ENCODE measurements around the gene FAAP20. TPM values are rescaled to one million over a fixed set of nuclear protein-coding genes. Genes with fewer than 3 reads are reported as not detected.

Gene FAAP20, protein sequence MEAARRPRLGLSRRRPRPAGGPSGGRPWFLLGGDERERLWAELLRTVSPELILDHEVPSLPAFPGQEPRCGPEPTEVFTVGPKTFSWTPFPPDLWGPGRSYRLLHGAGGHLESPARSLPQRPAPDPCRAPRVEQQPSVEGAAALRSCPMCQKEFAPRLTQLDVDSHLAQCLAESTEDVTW
- total RNA-seq, result 24.9 and 36.6 TPM in 2 replicates
- 117 and 135 TPM in 2 replicates for polyA plus RNA-seq

- H3K9me3 ChIP-seq (ENCODE audit: low read depth), result no peaks in the 10 kb centered on the region
- peak within 1 kb of the TSS; percentile 54 for H2AFZ ChIP-seq
- no peaks in the 10 kb centered on the region for H3K27me3 ChIP-seq
- no peak for TF ChIP-seq EZH2phosphoT487 (IDR thresholded peaks at IDR 0.05; ENCODE audit: low read depth, severe bottlenecking, unreplicated experiment)
- TF ChIP-seq EZH2 (IDR thresholded peaks at IDR 0.05; ENCODE audit: borderline replicate concordance), result no peak
- TF ChIP-seq, protein P1, sequence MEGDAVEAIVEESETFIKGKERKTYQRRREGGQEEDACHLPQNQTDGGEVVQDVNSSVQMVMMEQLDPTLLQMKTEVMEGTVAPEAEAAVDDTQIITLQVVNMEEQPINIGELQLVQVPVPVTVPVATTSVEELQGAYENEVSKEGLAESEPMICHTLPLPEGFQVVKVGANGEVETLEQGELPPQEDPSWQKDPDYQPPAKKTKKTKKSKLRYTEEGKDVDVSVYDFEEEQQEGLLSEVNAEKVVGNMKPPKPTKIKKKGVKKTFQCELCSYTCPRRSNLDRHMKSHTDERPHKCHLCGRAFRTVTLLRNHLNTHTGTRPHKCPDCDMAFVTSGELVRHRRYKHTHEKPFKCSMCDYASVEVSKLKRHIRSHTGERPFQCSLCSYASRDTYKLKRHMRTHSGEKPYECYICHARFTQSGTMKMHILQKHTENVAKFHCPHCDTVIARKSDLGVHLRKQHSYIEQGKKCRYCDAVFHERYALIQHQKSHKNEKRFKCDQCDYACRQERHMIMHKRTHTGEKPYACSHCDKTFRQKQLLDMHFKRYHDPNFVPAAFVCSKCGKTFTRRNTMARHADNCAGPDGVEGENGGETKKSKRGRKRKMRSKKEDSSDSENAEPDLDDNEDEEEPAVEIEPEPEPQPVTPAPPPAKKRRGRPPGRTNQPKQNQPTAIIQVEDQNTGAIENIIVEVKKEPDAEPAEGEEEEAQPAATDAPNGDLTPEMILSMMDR (IDR thresholded peaks at IDR 0.05; ENCODE audit: poor library complexity), result no peak
- DNase-seq (ENCODE audit: low spot score), result peak; percentile 90
- H3K79me2 ChIP-seq, result peaks cover 48% of the 10 kb centered on the region
- H3K4me3 ChIP-seq, result peak within 1 kb of the TSS; percentile 54
- no CpG with 5 or more reads among the region's 63 CpGs for WGBS (ENCODE audit: low lambda C conversion rate, missing lambda C conversion rate)
- H4K20me1 ChIP-seq (ENCODE audit: insufficient read depth, poor library complexity, severe bottlenecking), result no peaks in the 10 kb centered on the region
- peak within 1 kb of the TSS; percentile 86 for H3K4me2 ChIP-seq
- H3K9me2 ChIP-seq (replicated peaks; ENCODE audit: insufficient read depth), result no peaks in the 10 kb centered on the region
- peaks cover 58% of the 10 kb centered on the region for H3K4me1 ChIP-seq (ENCODE audit: insufficient read depth)
- H3K27ac ChIP-seq, result peak within 1 kb of the TSS; percentile 99
- no peaks in the 10 kb centered on the region for H3K36me3 ChIP-seq (replicated peaks; ENCODE audit: insufficient read depth, low read depth)
These were observed at the start of gene FAAP20 for GRCh38 chr1:2194319-2194897. Gene FAAP20, minus strand, starts transcription at chr1:2194772. Its CDS starts 23 bp downstream, at chr1:2194749.

DNA sequence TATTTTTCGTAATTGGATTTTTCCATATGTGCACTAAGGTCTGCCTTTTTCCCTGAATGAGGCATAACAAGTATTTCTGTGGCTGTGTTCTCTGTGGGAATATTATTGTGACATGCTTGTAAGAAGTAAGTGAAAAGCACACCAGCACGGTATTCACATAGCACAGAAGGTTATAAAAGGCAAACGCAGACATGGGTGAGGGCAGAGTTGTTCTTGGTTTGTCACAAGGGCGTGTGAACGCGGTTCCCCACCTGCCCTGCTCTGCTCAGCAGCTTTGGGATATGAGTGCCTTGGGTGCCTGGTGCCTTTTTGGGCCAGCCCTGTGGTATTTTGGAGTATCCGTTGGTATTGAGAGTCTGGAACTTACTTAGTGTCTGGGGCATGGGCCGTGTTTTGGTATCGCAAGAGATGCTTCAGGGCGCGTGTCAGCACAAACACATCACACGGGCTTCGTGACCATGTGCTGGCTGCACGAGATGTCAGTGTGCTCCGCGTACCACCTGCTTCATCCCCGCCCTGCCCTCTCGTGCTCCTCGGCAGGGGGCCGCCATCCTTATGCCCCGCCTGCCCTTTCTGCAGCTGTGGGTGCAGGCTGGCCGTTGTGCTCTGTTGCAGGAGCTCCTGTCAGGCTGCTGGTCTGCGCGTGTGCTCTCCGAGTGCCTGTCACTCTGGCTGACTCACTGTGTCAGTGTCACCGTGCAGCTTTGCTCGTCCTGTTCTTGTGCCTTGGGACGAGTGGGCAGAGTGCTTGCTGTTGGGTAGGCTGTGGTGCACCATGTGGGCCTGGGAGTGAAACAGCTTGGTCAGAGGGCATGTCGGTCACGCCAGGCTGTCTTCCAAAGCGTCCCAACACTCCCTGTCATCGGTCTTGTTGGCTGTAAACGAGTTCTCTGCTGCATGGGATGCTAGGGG lies 48.5 kb upstream of the FAAP20 start:
- Histone ChIP-seq H3K36me3 (replicated peaks; ENCODE audit: insufficient read depth, low read depth) (no peaks in the 10 kb centered on the region), H3K4me3 (no peak overlapping the region), H4K20me1 (ENCODE audit: insufficient read depth, poor library complexity, severe bottlenecking) (peaks cover 96% of the 10 kb centered on the region), H3K9me3 (ENCODE audit: low read depth) (no peaks in the 10 kb centered on the region), H3K27ac (no peak overlapping the region), H3K4me1 (ENCODE audit: insufficient read depth) (peaks cover 49% of the 10 kb centered on the region), H3K27me3 (no peaks in the 10 kb centered on the region), H3K79me2 (peaks cover 97% of the 10 kb centered on the region), H2AFZ (no peak overlapping the region), H3K9me2 (replicated peaks; ENCODE audit: insufficient read depth) (no peaks in the 10 kb centered on the region), H3K4me2 (no peak overlapping the region)
- TF ChIP-seq EZH2phosphoT487 (IDR thresholded peaks at IDR 0.05; ENCODE audit: low read depth, severe bottlenecking, unreplicated experiment), result no peak
- 93% methylated on average over 33 of the region's 33 CpGs for WGBS (ENCODE audit: low lambda C conversion rate, missing lambda C conversion rate)
- DNase-seq (ENCODE audit: low spot score), result no peak

- Histone ChIP-seq H2AFZ (no peak overlapping the region), H3K4me1 (ENCODE audit: insufficient read depth) (peaks cover 37% of the 10 kb centered on the region), H3K27ac (no peak overlapping the region), H3K36me3 (replicated peaks; ENCODE audit: insufficient read depth, low read depth) (no peaks in the 10 kb centered on the region), H3K9me3 (ENCODE audit: low read depth) (no peaks in the 10 kb centered on the region), H3K4me2 (no peak overlapping the region), H3K4me3 (no peak overlapping the region), H3K27me3 (no peaks in the 10 kb centered on the region), H3K79me2 (peaks cover 97% of the 10 kb centered on the region), H3K9me2 (replicated peaks; ENCODE audit: insufficient read depth) (no peaks in the 10 kb centered on the region), H4K20me1 (ENCODE audit: insufficient read depth, poor library complexity, severe bottlenecking) (peaks cover 96% of the 10 kb centered on the region)
- DNase-seq (ENCODE audit: low spot score), result no peak
- TF ChIP-seq EZH2phosphoT487 (IDR thresholded peaks at IDR 0.05; ENCODE audit: low read depth, severe bottlenecking, unreplicated experiment) (no peak), EZH2 (IDR thresholded peaks at IDR 0.05; ENCODE audit: borderline replicate concordance) (no peak)
- TF ChIP-seq, protein P1 (IDR thresholded peaks at IDR 0.05; ENCODE audit: poor library complexity), result no peak
- 92% methylated on average over 13 of the region's 13 CpGs for WGBS (ENCODE audit: low lambda C conversion rate, missing lambda C conversion rate)
These were observed 47.2 kb upstream of the FAAP20 start for GRCh38 chr1:2241820-2242219.

Data from hepatocyte (in vitro differentiated cells).